Subcutaneous abdominal adipose tissue (tissue), 5 donors: ENCODE results near the gene SDC1.

Experiments
- H3K27ac ChIP-seq: one replicate; pipeline ENCODE4 v1.7.0; 2013; ENCODE audit warnings: low read depth, mild to moderate bottlenecking, inconsistent platforms, low read length, moderate library complexity
- H3K27me3 ChIP-seq, 5 donors: one replicate each; pipeline ENCODE4 v1.7.0; 2013; ENCODE audit warnings: low read length in 5 of 5, inconsistent platforms in 1 of 5; ENCODE audit not compliant: control insufficient read depth in 5 of 5, insufficient read depth in 4 of 5
- H3K36me3 ChIP-seq, 5 donors: one replicate each; pipeline ENCODE4 v1.7.0; 2013; ENCODE audit warnings: low read length in 5 of 5; ENCODE audit not compliant: control insufficient read depth in 5 of 5, insufficient read depth in 5 of 5
- H3K4me1 ChIP-seq, 5 donors: one replicate each; pipeline ENCODE4 v1.7.0; 2013; ENCODE audit warnings: low read length in 5 of 5, mild to moderate bottlenecking in 3 of 5, moderate library complexity in 1 of 5; ENCODE audit not compliant: control insufficient read depth in 5 of 5, insufficient read depth in 5 of 5
- H3K4me3 ChIP-seq, 5 donors: one replicate each; pipeline ENCODE4 v1.7.0; 2013; ENCODE audit warnings: low read length in 5 of 5, low read depth in 1 of 5
- H3K9ac ChIP-seq, 5 donors: one replicate each; pipeline ENCODE4 v1.7.0; 2013; ENCODE audit warnings: low read length in 5 of 5, mild to moderate bottlenecking in 4 of 5, moderate library complexity in 3 of 5
- H3K9me3 ChIP-seq, 5 donors: one replicate each; pipeline ENCODE4 v1.7.0; 2013; ENCODE audit warnings: low read length in 5 of 5; ENCODE audit not compliant: control insufficient read depth in 5 of 5
- donor health status: healthy.
- donor health status: healthy.
- donor health status: healthy.
- donor health status: healthy.
- donor health status: healthy.

The SDC1 gene

DNA sequence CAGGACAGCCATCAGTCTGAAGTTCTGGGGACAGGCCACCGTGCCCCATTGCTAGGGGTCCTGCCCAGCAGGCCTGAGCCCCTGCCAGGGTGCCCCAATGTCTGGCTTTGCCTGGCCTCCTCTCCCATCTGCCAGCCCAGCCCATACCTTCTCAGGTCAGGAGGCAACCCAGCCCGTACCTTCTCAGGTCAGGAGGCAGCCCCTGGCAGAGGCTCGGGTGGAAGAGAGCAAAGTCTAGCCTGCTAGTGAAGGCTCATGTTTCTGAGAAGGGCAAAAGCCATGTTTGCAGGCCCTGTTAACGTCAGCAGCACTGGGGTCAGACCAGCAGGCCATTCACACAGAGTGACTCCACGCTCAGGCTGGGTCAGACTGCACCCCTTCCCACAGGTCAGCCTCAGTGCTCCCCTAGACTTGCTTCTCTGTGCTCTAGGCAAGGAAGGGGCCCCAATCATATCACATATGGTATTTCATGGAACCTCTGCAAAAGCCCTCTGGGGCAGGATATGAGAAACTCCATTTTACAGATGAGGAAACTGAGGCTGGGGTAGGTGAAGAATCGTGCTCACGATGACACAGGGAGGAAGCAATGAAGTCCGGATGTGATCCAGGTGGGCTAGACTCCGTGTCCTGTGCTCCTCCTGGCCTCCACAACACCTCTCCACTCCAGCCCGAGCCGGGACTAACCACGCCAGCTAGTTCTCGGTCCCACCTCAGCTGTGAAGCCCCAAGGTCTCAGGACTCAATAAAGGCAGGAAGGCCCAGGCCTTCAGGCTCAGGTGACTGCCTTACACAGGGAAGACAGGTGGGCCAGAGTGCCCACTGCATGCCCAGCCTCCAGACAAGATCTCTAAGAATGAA lies 9.5 kb downstream of the SDC1 start:
- no peak overlapping the region for H3K27ac ChIP-seq
- H3K9me3 ChIP-seq: no peaks in the 10 kb centered on the region
- H3K36me3 ChIP-seq: no peaks in the 10 kb centered on the region
- no peak overlapping the region for H3K4me3 ChIP-seq
- peaks cover 0 to 8% (median 0%) of the 10 kb centered on the region in 5 donors for H3K27me3 ChIP-seq
- no peak overlapping the region for H3K9ac ChIP-seq
- peaks cover 0 to 2% (median 0%) of the 10 kb centered on the region in 5 donors for H3K4me1 ChIP-seq

- Histone ChIP-seq H3K27ac (no peak overlapping the region), H3K4me1 (peaks cover 0 to 2% (median 0%) of the 10 kb centered on the region in 5 donors), H3K9ac (no peak overlapping the region), H3K9me3 (no peaks in the 10 kb centered on the region), H3K36me3 (no peaks in the 10 kb centered on the region), H3K4me3 (no peak overlapping the region), H3K27me3 (peaks cover 0 to 8% (median 0%) of the 10 kb centered on the region in 5 donors)
Observed at GRCh38 chr2:20214566-20215182, 10.3 kb downstream of the SDC1 start.

GRCh38 chr2:20213651-20214565 lies 11.0 kb downstream of the SDC1 start:
- H3K36me3 ChIP-seq: no peaks in the 10 kb centered on the region
- no peak overlapping the region for H3K9ac ChIP-seq
- peaks cover 0 to 8% (median 0%) of the 10 kb centered on the region in 5 donors for H3K27me3 ChIP-seq
- no peak overlapping the region for H3K4me3 ChIP-seq
- peaks cover 0 to 2% (median 0%) of the 10 kb centered on the region in 5 donors for H3K4me1 ChIP-seq
- no peak overlapping the region for H3K27ac ChIP-seq
- H3K9me3 ChIP-seq: no peaks in the 10 kb centered on the region

GRCh38 chr2:20212871-20213503 lies 11.9 kb downstream of the SDC1 start:
- H3K9me3 ChIP-seq: no peaks in the 10 kb centered on the region
- no peak overlapping the region for H3K4me3 ChIP-seq
- H3K36me3 ChIP-seq: no peaks in the 10 kb centered on the region
- no peaks in the 10 kb centered on the region for H3K4me1 ChIP-seq
- H3K27me3 ChIP-seq: peaks cover 0 to 8% (median 0%) of the 10 kb centered on the region in 5 donors
- no peak overlapping the region for H3K9ac ChIP-seq
- H3K27ac ChIP-seq: no peak overlapping the region

DNA sequence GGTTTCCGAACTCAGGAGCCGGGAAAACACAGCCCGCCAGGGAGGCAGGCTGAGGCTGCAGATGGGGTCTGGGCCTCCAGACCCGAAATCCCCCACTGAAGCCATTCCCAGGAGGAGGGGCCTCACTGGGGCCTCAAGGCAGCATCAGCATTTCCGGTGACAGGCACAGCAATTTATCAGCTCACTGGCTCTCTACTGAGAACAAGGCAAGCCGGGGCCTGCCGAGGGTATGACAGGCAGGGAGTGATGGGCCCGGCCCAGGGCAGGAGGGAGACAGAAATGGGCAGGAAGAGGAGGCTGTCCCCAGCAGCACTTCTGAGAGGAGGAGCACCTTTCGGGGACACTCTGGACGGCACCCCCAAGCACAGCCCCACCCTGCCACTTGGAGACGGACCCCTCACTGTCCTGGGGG lies 12.5 kb downstream of the SDC1 start:
- no peak overlapping the region for H3K27ac ChIP-seq
- H3K36me3 ChIP-seq: no peaks in the 10 kb centered on the region
- H3K4me1 ChIP-seq: no peaks in the 10 kb centered on the region
- H3K4me3 ChIP-seq: no peak overlapping the region
- H3K27me3 ChIP-seq: peaks cover 0 to 8% (median 0%) of the 10 kb centered on the region in 5 donors
- no peak overlapping the region for H3K9ac ChIP-seq
- no peaks in the 10 kb centered on the region for H3K9me3 ChIP-seq

DNA sequence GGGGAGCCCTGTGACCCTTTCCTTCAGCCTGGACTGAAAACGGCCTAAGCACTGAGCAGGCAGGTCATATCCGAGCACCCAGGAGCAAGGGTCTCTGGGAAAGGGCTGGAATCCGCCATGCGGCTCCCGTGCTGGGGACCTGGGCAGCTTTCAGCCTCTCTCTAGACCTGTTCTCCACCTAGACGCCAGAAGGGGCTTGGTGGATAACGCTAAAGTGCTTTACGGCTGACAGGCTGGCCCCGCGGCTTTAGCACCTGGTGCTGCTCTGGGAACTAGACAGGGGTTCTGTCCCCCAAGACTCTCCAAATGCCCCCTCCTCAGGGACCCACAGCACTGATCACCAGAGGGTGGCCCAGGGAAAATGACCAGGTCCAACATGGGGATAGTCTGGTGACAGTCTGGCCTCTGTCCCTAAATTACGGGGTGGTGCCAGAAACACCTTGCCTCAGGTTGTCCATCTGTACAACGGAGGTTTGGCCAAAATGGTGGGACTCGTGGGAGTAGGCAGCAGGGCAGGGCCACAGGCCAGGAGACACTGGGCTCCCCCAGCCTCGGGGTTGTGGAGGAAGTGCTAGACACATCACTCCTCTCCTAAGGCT lies 13.0 kb downstream of the SDC1 start:
- H3K9ac ChIP-seq: no peak overlapping the region
- H3K27ac ChIP-seq: no peak overlapping the region
- H3K36me3 ChIP-seq: no peaks in the 10 kb centered on the region
- no peak overlapping the region for H3K4me3 ChIP-seq
- peaks cover 0 to 8% (median 0%) of the 10 kb centered on the region in 5 donors for H3K27me3 ChIP-seq
- no peaks in the 10 kb centered on the region for H3K4me1 ChIP-seq
- no peaks in the 10 kb centered on the region for H3K9me3 ChIP-seq

DNA sequence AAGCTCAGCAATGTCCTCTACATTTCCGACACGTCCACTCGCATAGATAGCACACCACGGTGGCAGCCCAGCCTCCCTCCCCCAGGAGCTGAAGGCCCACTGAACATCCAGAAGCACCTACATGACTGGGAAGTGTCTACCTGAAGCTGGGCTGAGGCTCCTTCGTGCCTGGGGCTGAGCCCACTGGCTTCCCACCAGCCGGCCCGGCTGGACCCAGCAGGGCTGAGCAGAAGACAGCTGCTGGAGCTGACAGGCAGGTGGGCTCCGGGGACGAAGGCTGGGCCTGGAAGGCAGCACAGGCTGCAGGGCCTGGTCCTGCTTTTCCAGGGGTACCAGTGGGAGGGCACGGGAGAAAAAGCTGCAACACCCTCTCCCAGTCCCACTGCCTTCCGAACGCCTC lies 13.5 kb downstream of the SDC1 start:
- Histone ChIP-seq H3K36me3 (no peaks in the 10 kb centered on the region), H3K9ac (no peak overlapping the region), H3K4me1 (no peaks in the 10 kb centered on the region), H3K27ac (no peak overlapping the region), H3K9me3 (no peaks in the 10 kb centered on the region), H3K27me3 (peaks cover 0 to 8% (median 0%) of the 10 kb centered on the region in 5 donors), H3K4me3 (no peak overlapping the region)

- H3K27me3 ChIP-seq: peaks cover 0 to 8% (median 0%) of the 10 kb centered on the region in 5 donors
- peaks cover 0 to 4% (median 0%) of the 10 kb centered on the region in 5 donors for H3K4me1 ChIP-seq
- no peak overlapping the region for H3K9ac ChIP-seq
- no peak overlapping the region for H3K27ac ChIP-seq
- no peaks in the 10 kb centered on the region for H3K36me3 ChIP-seq
- H3K9me3 ChIP-seq: no peaks in the 10 kb centered on the region
- no peak overlapping the region for H3K4me3 ChIP-seq
Observed at GRCh38 chr2:20210462-20210861, 14.5 kb downstream of the SDC1 start.

- peaks cover 0 to 4% (median 0%) of the 10 kb centered on the region in 5 donors for H3K4me1 ChIP-seq
- H3K36me3 ChIP-seq: no peaks in the 10 kb centered on the region
- no peak overlapping the region for H3K27ac ChIP-seq
- no peak overlapping the region for H3K9ac ChIP-seq
- no peaks in the 10 kb centered on the region for H3K9me3 ChIP-seq
- no peak overlapping the region for H3K4me3 ChIP-seq
- peaks cover 0 to 8% (median 0%) of the 10 kb centered on the region in 5 donors for H3K27me3 ChIP-seq
Observed at GRCh38 chr2:20209373-20210109, 15.4 kb downstream of the SDC1 start.
